Immature natural killer cell (primary cell): ENCODE results near the gene PPP3CA. TPM values are rescaled to one million over a fixed set of nuclear protein-coding genes. Genes with fewer than 3 reads are reported as not detected.

Source experiments
- DNase-seq, 3 donors: peaks; one replicate each; pipeline ENCODE4 v3.0.0; 2022; ENCODE audit warnings: mixed read lengths in 1 of 3
- H3K27ac Mint-ChIP-seq, 6 donors: one replicate each; pipeline ENCODE4 v1.8.0; 2020; ENCODE audit warnings: mixed read lengths in 6 of 6, mild to moderate bottlenecking in 5 of 6, inconsistent platforms in 4 of 6, moderate library complexity in 3 of 6
- H3K27me3 Mint-ChIP-seq, 3 donors: one replicate each; pipeline ENCODE4 v1.8.0; 2020 to 2021; ENCODE audit warnings: low read depth in 3 of 3, mild to moderate bottlenecking in 3 of 3, mixed read lengths in 3 of 3, moderate library complexity in 3 of 3, inconsistent platforms in 1 of 3
- H3K36me3 Mint-ChIP-seq, 3 donors: one replicate each; pipeline ENCODE4 v1.8.0; 2020; ENCODE audit warnings: mixed read lengths in 3 of 3, inconsistent platforms in 2 of 3, mild to moderate bottlenecking in 2 of 3
- H3K4me1 Mint-ChIP-seq, 2 donors: one replicate each; pipeline ENCODE4 v1.8.0; 2020; ENCODE audit warnings: inconsistent platforms in 2 of 2, mild to moderate bottlenecking in 2 of 2, mixed read lengths in 2 of 2, moderate library complexity in 1 of 2
- H3K4me3 Mint-ChIP-seq, 5 donors: one replicate each; pipeline ENCODE4 v1.8.0; 2020; ENCODE audit warnings: mild to moderate bottlenecking in 5 of 5, mixed read lengths in 5 of 5, inconsistent platforms in 3 of 5, moderate library complexity in 3 of 5
- H3K9me3 Mint-ChIP-seq, 6 donors: one replicate each; pipeline ENCODE4 v1.8.0; 2020; ENCODE audit warnings: mild to moderate bottlenecking in 6 of 6, mixed read lengths in 6 of 6, inconsistent platforms in 4 of 6, moderate library complexity in 3 of 6
- polyA plus RNA-seq, 3 donors: library from polyadenylated mRNA; unstranded; fragments of 300-500 nt; fragmentation: Illumina TruSeq; gene quantifications; one replicate each; pipeline ENCODE4 v1.2.3, GENCODE V29; 2021

PPP3CA gene
- polyA plus RNA-seq, 3 donors from 2014 or later, result 9.4 to 13.6 (median 10.8) TPM

DNA sequence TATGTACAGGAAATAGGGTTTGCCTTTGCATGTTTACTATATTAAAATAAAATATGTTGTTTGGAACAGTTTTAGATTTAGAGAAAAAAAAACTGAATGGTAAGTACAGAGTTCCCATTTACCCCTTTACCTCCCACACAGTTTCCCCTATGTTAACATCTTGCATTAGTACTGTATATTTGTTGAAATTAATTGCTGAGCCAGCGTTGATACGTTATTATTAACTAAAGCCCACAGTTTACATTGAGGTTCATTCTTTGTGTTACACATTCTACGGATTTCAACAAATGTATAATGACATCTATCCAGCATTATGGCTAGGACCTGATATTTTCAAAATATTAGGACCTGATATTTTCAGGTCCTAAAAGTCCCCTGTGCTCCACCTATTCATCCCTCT lies 70.7 kb downstream of the PPP3CA start:
- Mint-ChIP-seq H3K36me3 (no peaks in the 10 kb centered on the region), H3K27ac (no peak overlapping the region), H3K27me3 (peaks cover 0 to 3% (median 2%) of the 10 kb centered on the region in 3 donors), H3K4me1 (peaks cover 57 to 90% of the 10 kb centered on the region in 2 donors), H3K9me3 (no peaks in the 10 kb centered on the region), H3K4me3 (no peak overlapping the region)
- DNase-seq, result no peak

GRCh38 chr4:101274888-101275752 lies 72.2 kb downstream of the PPP3CA start:
- H3K27me3 Mint-ChIP-seq, result peaks cover 0 to 3% (median 2%) of the 10 kb centered on the region in 3 donors
- H3K4me1 Mint-ChIP-seq, result peaks cover 54 to 90% of the 10 kb centered on the region in 2 donors
- H3K27ac Mint-ChIP-seq, result peak overlapping the region in 2 of 6 donors; percentile 3 to 16
- no peaks in the 10 kb centered on the region for H3K9me3 Mint-ChIP-seq
- DNase-seq, result no peak
- no peak overlapping the region for H3K4me3 Mint-ChIP-seq
- H3K36me3 Mint-ChIP-seq, result no peaks in the 10 kb centered on the region

GRCh38 chr4:101271516-101271915 lies 75.8 kb downstream of the PPP3CA start:
- H3K4me1 Mint-ChIP-seq, result peaks cover 57 to 90% of the 10 kb centered on the region in 2 donors
- H3K9me3 Mint-ChIP-seq, result no peaks in the 10 kb centered on the region
- no peak overlapping the region for H3K4me3 Mint-ChIP-seq
- no peak overlapping the region for H3K27ac Mint-ChIP-seq
- peaks cover 0 to 2% (median 0%) of the 10 kb centered on the region in 3 donors for H3K27me3 Mint-ChIP-seq
- H3K36me3 Mint-ChIP-seq, result no peaks in the 10 kb centered on the region
- no peak for DNase-seq

- Mint-ChIP-seq H3K27ac (no peak overlapping the region), H3K4me1 (peaks cover 53 to 91% of the 10 kb centered on the region in 2 donors), H3K36me3 (no peaks in the 10 kb centered on the region), H3K27me3 (no peaks in the 10 kb centered on the region), H3K4me3 (no peak overlapping the region), H3K9me3 (no peaks in the 10 kb centered on the region)
- no peak for DNase-seq
These were observed 77.6 kb downstream of the PPP3CA start for GRCh38 chr4:101269682-101270081.

GRCh38 chr4:101265816-101266172 lies 81.5 kb downstream of the PPP3CA start:
- no peaks in the 10 kb centered on the region for H3K9me3 Mint-ChIP-seq
- H3K4me1 Mint-ChIP-seq, result peaks cover 60 to 98% of the 10 kb centered on the region in 2 donors
- DNase-seq, result no peak
- H3K4me3 Mint-ChIP-seq, result no peak overlapping the region
- peak overlapping the region in 1 of 6 donors; percentile 23 for H3K27ac Mint-ChIP-seq
- no peaks in the 10 kb centered on the region for H3K36me3 Mint-ChIP-seq
- H3K27me3 Mint-ChIP-seq, result no peaks in the 10 kb centered on the region

DNA sequence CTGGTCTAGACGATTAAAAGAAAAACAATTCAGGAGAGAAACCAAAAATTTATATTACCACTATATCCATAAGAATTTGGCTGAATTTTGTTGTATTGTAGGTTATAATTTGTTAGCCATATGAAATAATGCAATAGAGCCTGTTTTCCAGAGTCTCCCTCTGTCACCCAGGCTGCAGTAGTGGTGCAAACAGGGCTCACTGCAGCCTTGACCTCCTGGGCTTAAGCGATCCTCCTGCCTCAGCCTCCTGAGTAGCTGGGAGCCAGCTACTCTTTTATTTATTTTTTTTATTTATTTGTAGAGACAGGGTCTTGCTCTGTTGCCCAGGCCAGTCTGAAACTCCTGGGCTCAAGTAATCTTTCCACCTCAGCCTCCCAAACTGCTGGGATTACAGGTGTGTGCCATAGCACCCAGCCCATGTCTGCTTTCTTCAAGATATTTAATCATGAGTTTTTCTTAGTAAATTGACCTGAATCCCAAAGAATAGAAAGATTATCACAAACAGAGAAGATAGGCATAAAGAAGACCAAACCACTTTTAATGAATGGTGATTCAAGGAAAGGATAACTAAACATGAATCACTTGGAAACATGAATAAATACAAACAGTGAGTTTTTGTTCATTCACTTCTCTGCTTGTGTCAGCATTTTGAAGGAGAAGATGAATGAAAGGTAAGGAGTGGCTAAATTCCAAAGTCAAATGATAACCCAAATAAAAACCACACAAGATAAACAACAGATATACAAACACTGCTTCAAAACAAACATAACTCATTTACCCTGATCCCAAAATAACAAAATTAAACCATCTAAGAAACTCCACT lies 82.1 kb downstream of the PPP3CA start:
- no peaks in the 10 kb centered on the region for H3K9me3 Mint-ChIP-seq
- H3K4me3 Mint-ChIP-seq, result no peak overlapping the region
- H3K27ac Mint-ChIP-seq, result peak overlapping the region in 1 of 6 donors; percentile 23
- peaks cover 63 to 98% of the 10 kb centered on the region in 2 donors for H3K4me1 Mint-ChIP-seq
- no peak for DNase-seq
- no peaks in the 10 kb centered on the region for H3K27me3 Mint-ChIP-seq
- no peaks in the 10 kb centered on the region for H3K36me3 Mint-ChIP-seq

DNA sequence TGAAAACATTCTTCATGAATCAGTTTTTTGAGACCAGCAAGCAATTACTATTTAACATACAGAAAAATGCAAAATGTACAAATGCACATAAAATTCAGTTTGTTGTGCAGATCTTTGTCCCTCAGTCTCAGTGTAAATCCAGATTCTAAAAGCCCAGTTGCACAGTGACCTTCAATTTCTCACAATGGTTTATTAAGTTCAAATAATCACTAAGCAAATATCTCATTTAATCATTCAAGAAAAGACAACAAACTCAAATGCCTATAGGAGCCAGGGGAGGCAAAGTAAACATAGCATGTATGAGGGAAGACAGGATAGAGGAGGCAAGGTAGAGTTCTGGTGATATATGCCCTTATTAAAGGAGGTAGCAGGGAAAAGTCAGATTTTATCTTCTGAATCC lies 82.8 kb downstream of the PPP3CA start:
- Mint-ChIP-seq H3K9me3 (no peaks in the 10 kb centered on the region), H3K36me3 (no peaks in the 10 kb centered on the region), H3K4me1 (peaks cover 63 to 98% of the 10 kb centered on the region in 2 donors), H3K27me3 (no peaks in the 10 kb centered on the region), H3K27ac (no peak overlapping the region), H3K4me3 (no peak overlapping the region)
- DNase-seq, result no peak

DNA sequence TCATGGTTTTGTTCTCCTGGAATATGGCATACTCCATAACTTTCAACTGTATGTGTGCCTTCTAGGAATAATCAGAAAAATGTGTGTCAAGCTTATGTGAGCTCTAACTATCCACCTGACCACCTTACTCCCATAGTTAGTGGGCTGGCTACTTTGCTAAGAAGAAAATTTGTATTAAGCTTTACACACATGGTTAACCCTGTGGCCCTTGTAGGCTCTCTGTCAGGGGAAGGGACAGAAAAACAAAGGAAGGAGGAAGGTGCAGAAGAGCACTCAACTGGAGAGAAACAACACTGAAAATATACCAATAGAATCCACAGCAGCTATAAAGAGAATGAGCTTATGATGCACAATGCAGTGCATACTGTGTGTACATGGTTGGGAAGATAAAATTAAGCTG lies 84.6 kb downstream of the PPP3CA start:
- no peaks in the 10 kb centered on the region for H3K27me3 Mint-ChIP-seq
- peaks cover 68 to 98% of the 10 kb centered on the region in 2 donors for H3K4me1 Mint-ChIP-seq
- no peaks in the 10 kb centered on the region for H3K9me3 Mint-ChIP-seq
- H3K36me3 Mint-ChIP-seq, result no peaks in the 10 kb centered on the region
- no peak for DNase-seq
- no peak overlapping the region for H3K27ac Mint-ChIP-seq
- H3K4me3 Mint-ChIP-seq, result no peak overlapping the region

DNA sequence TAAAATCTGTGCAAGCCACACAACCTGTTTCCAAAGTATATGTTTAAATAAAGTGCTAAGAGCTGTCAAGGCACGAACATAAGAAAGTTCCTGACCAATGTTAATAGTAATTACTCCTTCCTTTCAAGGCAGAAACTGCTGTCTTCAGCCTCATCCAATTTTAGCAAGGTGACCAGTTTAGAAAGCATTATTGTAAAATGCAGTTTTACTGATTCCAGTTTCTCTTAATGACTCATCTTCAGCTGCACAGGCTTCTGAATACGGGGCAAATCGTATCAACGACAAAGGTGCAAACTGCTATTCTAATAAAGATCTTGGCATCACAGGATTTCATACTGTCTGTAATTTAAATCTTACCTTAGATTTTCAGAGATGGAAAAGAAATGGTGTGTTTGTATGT lies 87.5 kb downstream of the PPP3CA start:
- Mint-ChIP-seq H3K4me1 (peaks cover 73 to 97% of the 10 kb centered on the region in 2 donors), H3K4me3 (no peak overlapping the region), H3K27ac (no peak overlapping the region), H3K27me3 (no peaks in the 10 kb centered on the region), H3K9me3 (no peaks in the 10 kb centered on the region), H3K36me3 (no peaks in the 10 kb centered on the region)
- DNase-seq, result no peak

DNA sequence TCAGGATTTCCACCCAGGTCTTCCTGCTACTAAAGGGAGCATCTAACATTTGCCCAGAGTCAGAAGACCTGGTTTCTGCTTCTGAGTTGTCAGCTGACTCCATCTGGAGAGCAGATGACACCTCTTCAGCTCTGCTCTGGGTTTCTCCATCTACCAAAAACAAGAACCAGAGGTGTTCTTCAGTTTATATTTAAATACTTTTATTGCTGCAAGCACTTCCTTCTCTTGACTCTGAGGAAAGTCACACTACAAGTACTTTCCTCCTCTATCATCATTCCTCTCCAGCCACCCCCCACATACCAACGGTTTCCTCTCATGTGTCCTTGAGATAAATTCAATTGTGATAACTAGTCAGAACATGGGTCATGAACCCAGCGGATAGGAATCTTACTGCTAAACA lies 88.4 kb downstream of the PPP3CA start:
- no peak for DNase-seq
- Mint-ChIP-seq H3K9me3 (no peaks in the 10 kb centered on the region), H3K27me3 (peaks cover 0 to 2% (median 0%) of the 10 kb centered on the region in 3 donors), H3K27ac (peak overlapping the region in 2 of 6 donors; percentile 11 to 14), H3K4me3 (peak overlapping the region in 2 of 5 donors; percentile 37 to 41), H3K36me3 (no peaks in the 10 kb centered on the region), H3K4me1 (peaks cover 69 to 97% of the 10 kb centered on the region in 2 donors)

GRCh38 chr4:101256222-101256621 lies 91.1 kb downstream of the PPP3CA start:
- Mint-ChIP-seq H3K4me1 (peaks cover 79 to 99% of the 10 kb centered on the region in 2 donors), H3K36me3 (no peaks in the 10 kb centered on the region), H3K4me3 (no peak overlapping the region), H3K9me3 (no peaks in the 10 kb centered on the region), H3K27ac (no peak overlapping the region), H3K27me3 (peaks cover 0 to 2% (median 0%) of the 10 kb centered on the region in 3 donors)
- DNase-seq, result no peak

DNA sequence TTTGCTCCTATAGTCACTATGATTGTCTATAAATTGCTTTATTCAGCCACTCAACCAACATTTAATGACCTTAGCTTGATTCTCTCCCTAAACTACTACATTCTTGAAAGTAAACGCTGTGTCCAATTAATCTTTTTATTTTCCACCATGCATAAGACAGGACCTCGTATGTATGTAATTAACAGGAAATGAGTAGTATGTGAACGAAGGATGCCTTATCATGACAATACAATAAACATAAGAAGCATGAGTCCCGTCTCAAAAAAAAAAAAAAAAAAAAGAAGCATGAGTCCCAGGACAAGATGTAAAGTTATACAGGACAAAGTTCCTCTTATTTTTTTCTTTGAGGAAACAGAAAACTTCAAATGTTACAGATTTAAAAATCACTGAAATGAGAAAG lies 92.5 kb downstream of the PPP3CA start:
- Mint-ChIP-seq H3K9me3 (no peaks in the 10 kb centered on the region), H3K27me3 (peaks cover 0 to 2% (median 0%) of the 10 kb centered on the region in 3 donors), H3K36me3 (no peaks in the 10 kb centered on the region), H3K4me3 (no peak overlapping the region), H3K4me1 (peaks cover 66 to 92% of the 10 kb centered on the region in 2 donors), H3K27ac (no peak overlapping the region)
- DNase-seq, result no peak

DNA sequence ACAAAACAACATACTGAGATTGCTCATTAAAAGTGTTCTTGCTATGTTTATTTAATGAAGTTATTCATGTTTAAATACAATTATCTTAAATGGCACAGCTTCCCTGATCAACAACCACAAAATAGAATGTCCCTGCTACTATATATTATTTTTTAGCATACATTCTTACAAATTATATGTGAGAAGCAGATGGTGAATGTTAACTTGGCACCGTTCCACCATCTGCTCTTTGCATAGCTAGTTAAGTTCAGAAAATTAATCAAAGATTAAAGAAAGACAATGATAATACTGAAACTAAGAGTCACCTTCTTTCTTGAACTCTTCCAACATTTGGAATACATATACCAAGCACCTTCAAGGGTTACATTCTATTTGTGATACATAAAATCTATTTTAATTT lies 94.2 kb downstream of the PPP3CA start:
- Mint-ChIP-seq H3K27ac (peak overlapping the region in 4 of 6 donors; percentile 2 to 56 (median 46)), H3K4me1 (peaks cover 51 to 84% of the 10 kb centered on the region in 2 donors), H3K9me3 (no peaks in the 10 kb centered on the region), H3K36me3 (no peaks in the 10 kb centered on the region), H3K4me3 (no peak overlapping the region), H3K27me3 (peaks cover 0 to 2% (median 0%) of the 10 kb centered on the region in 3 donors)
- DNase-seq, result no peak

- Mint-ChIP-seq H3K36me3 (no peaks in the 10 kb centered on the region), H3K4me3 (no peak overlapping the region), H3K4me1 (peaks cover 48 to 84% of the 10 kb centered on the region in 2 donors), H3K27ac (peak overlapping the region in 5 of 6 donors; percentile 2 to 56 (median 44)), H3K27me3 (peaks cover 0 to 2% (median 0%) of the 10 kb centered on the region in 3 donors), H3K9me3 (no peaks in the 10 kb centered on the region)
- no peak for DNase-seq
These were observed 94.6 kb downstream of the PPP3CA start for GRCh38 chr4:101252721-101253120.
